PC-3 (cell line): ENCODE results near the gene CRADD.

Experiments used
- CTCF ChIP-seq: fragments of 300-600 bp; sonication (generic); conservative IDR thresholded peaks from 2 replicates; pipeline ENCODE4 v1.5.1; 2017; ENCODE audit warnings: antibody characterized with exemption, low read depth, mild to moderate bottlenecking, low read length
- EZH2 ChIP-seq: fragments of 300-600 bp; sonication (generic); IDR thresholded peaks from one replicate; pipeline ENCODE4 v1.6.1; 2017; ENCODE audit warnings: antibody characterized with exemption, mild to moderate bottlenecking, low read length; ENCODE audit not compliant: unreplicated experiment
- EZH2phosphoT487 ChIP-seq: fragments of 300-600 bp; sonication (generic); IDR thresholded peaks from 2 replicates; pipeline ENCODE4 v1.6.1; 2018; ENCODE audit warnings: mild to moderate bottlenecking, antibody characterized with exemption, low read length, borderline replicate concordance

DNA sequence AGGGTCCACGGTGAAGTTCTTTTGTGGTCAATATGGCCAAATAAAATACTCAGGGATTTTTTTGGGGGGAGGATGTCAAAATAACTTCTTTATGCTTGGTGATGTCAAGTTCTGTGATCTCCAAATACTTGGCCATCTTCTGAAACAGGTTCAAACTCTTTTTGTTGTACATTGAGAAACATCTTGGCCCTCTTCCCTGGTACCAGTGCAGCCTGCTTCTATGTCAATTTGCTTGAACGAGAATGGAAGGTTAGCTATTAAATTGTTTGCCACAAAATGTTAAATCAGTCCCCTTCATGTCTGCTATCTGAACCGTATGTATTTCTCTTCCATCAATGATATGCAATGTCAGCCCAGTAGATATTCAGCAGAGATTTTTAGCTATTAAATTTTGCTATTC, 6.1 kb upstream of the CRADD start:
- TF ChIP-seq CTCF: no peak
- no peak for TF ChIP-seq EZH2
- TF ChIP-seq EZH2phosphoT487: no peak
